Measurements from ENCODE around the gene ZNF208. TPM values are rescaled to one million over a fixed set of nuclear protein-coding genes. Genes with fewer than 3 reads are reported as not detected.

Gene ZNF208
- total RNA-seq, 2 donors from 2014 or later: 0.70 to 4.6 TPM

Other genes with a start within 250 kb of the ZNF208 start
- gene ZNF100, start 243.4 kb downstream of the ZNF208 start, total RNA-seq: 10 to 100 TPM; 25.4 to 26.1 TPM
- gene ZNF43, start 174.8 kb downstream of the ZNF208 start, total RNA-seq: 10 to 100 TPM; 35.5 to 39.8 TPM
- 10 to 100 TPM in 1 of 2 donors, 1 to 10 TPM in 1; 9.6 to 12.1 TPM for gene ZNF257, start 41.5 kb upstream of the ZNF208 start, total RNA-seq
- not detected for gene ZNF676, start 186.0 kb upstream of the ZNF208 start, total RNA-seq